H9 (cell line): Measurements from ENCODE around the gene THBS3. TPM values are rescaled to one million over a fixed set of nuclear protein-coding genes. Genes with fewer than 3 reads are reported as not detected.

Source experiments
- DNase-seq: peaks from one replicate; pipeline ENCODE4 v3.0.0-alpha.2; 2017
- H2AFZ ChIP-seq: one replicate; pipeline ENCODE4 v1.6.1; 2013; ENCODE audit warnings: mild to moderate bottlenecking, low read length, control low read depth, moderate library complexity
- H2AK5ac ChIP-seq: 2 replicates; pipeline ENCODE4 v1.6.1; 2013; ENCODE audit warnings: low read length, control low read depth, mixed read lengths; ENCODE audit not compliant: insufficient read length
- H2BK120ac ChIP-seq: one replicate; pipeline ENCODE4 v1.6.1; 2013; ENCODE audit warnings: low read depth, mild to moderate bottlenecking, low read length, control low read depth, inconsistent platforms; ENCODE audit not compliant: poor library complexity, severe bottlenecking
- H2BK12ac ChIP-seq: 2 replicates; pipeline ENCODE4 v1.6.1; 2013; ENCODE audit warnings: low read length, control low read depth, mixed read lengths, low read depth; ENCODE audit not compliant: insufficient read length
- H2BK15ac ChIP-seq: 2 replicates; pipeline ENCODE4 v1.6.1; 2013; ENCODE audit warnings: low read depth, low read length, control low read depth
- H2BK20ac ChIP-seq: one replicate; pipeline ENCODE4 v1.6.1; 2013; ENCODE audit warnings: low read depth, mild to moderate bottlenecking, low read length, control low read depth, inconsistent platforms; ENCODE audit not compliant: poor library complexity, severe bottlenecking
- H2BK5ac ChIP-seq: 2 replicates; pipeline ENCODE4 v1.6.1; 2013; ENCODE audit warnings: low read length, control low read depth, mixed read lengths; ENCODE audit not compliant: insufficient read length
- H3K14ac ChIP-seq: 2 replicates; pipeline ENCODE4 v1.6.1; 2013; ENCODE audit warnings: low read length, control low read depth; ENCODE audit not compliant: insufficient read depth
- H3K18ac ChIP-seq: 2 replicates; pipeline ENCODE4 v1.6.1; 2013; ENCODE audit warnings: low read depth, mild to moderate bottlenecking, mixed read lengths, low read length, control low read depth; ENCODE audit not compliant: insufficient read length
- H3K23ac ChIP-seq: 2 replicates; pipeline ENCODE4 v1.6.1; 2013; ENCODE audit warnings: low read length, control low read depth, mixed read lengths, low read depth; ENCODE audit not compliant: insufficient read length
- H3K23me2 ChIP-seq: 2 replicates; pipeline ENCODE4 v1.6.1; 2013; ENCODE audit warnings: low read depth, mild to moderate bottlenecking, mixed read lengths, low read length, control low read depth; ENCODE audit not compliant: insufficient read length, poor library complexity, severe bottlenecking
- H3K27ac ChIP-seq: 2 replicates; pipeline ENCODE4 v1.5.1; 2013; ENCODE audit warnings: low read length, control low read depth, mixed read lengths, low read depth; ENCODE audit not compliant: insufficient read length
- H3K27me3 ChIP-seq: 2 replicates; pipeline ENCODE4 v1.6.1; 2013; ENCODE audit warnings: low read length, control low read depth, inconsistent platforms; ENCODE audit not compliant: insufficient read depth
- H3K4ac ChIP-seq: 2 replicates; pipeline ENCODE4 v1.6.1; 2013; ENCODE audit warnings: low read depth, mild to moderate bottlenecking, control low read depth, inconsistent platforms, low read length, moderate library complexity
- H3K4me1 ChIP-seq: 2 replicates; pipeline ENCODE4 v1.6.1; 2013; ENCODE audit warnings: low read length, control low read depth, inconsistent platforms; ENCODE audit not compliant: insufficient read depth
- H3K4me2 ChIP-seq: 2 replicates; pipeline ENCODE4 v1.6.1; 2013; ENCODE audit warnings: low read length, control low read depth, mixed read lengths; ENCODE audit not compliant: insufficient read length, insufficient read depth
- H3K56ac ChIP-seq: 2 replicates; pipeline ENCODE4 v1.6.1; 2013; ENCODE audit warnings: low read depth, mild to moderate bottlenecking, mixed read lengths, low read length, control low read depth; ENCODE audit not compliant: insufficient read length
- H3K79me1 ChIP-seq: 2 replicates; pipeline ENCODE4 v1.6.1; 2013; ENCODE audit warnings: low read depth, mild to moderate bottlenecking, moderate library complexity, low read length, control low read depth, inconsistent platforms; ENCODE audit not compliant: insufficient read depth, poor library complexity, severe bottlenecking
- H3K79me2 ChIP-seq: 2 replicates; pipeline ENCODE4 v1.6.1; 2013; ENCODE audit warnings: low read length, control low read depth, inconsistent platforms; ENCODE audit not compliant: insufficient read depth
- H3K9ac ChIP-seq: 2 replicates; pipeline ENCODE4 v1.6.1; 2013; ENCODE audit warnings: low read length, control low read depth, mixed read lengths; ENCODE audit not compliant: insufficient read length; ENCODE audit errors: extremely low read depth
- H3K9me3 ChIP-seq: one replicate; pipeline ENCODE4 v1.6.1; 2013; ENCODE audit warnings: low read depth, low read length, inconsistent platforms; ENCODE audit not compliant: control insufficient read depth
- H3T11ph ChIP-seq: one replicate; pipeline ENCODE4 v1.6.1; 2013; ENCODE audit warnings: mild to moderate bottlenecking, low read length, control low read depth, inconsistent platforms
- H4K20me1 ChIP-seq: one replicate; pipeline ENCODE4 v1.6.1; 2013; ENCODE audit not compliant: control insufficient read depth, insufficient read length, insufficient read depth
- H4K5ac ChIP-seq: 2 replicates; pipeline ENCODE4 v1.6.1; 2013; ENCODE audit warnings: low read depth, mild to moderate bottlenecking, mixed read lengths, low read length, control low read depth; ENCODE audit not compliant: insufficient read length
- H4K8ac ChIP-seq: replicated peaks from 2 replicates; pipeline ENCODE4 v1.6.1; 2013; ENCODE audit warnings: low read length, control low read depth, mixed read lengths, low read depth; ENCODE audit not compliant: insufficient read length
- H4K91ac ChIP-seq: 2 replicates; pipeline ENCODE4 v1.6.1; 2013; ENCODE audit warnings: low read depth, mild to moderate bottlenecking, moderate library complexity, mixed read lengths, low read length, control low read depth; ENCODE audit not compliant: insufficient read length
- H3K27ac Mint-ChIP-seq, 3 experiments: 2 replicates in 2 of 3; 3 replicates in 1 of 3; pipeline ENCODE4 v1.8.0; 2020 to 2021; ENCODE audit warnings: mixed read lengths in 3 of 3, mild to moderate bottlenecking in 1 of 3, moderate library complexity in 1 of 3
- H3K27me3 Mint-ChIP-seq: 2 replicates; pipeline ENCODE4 v1.8.0; 2021; ENCODE audit warnings: low read depth, mild to moderate bottlenecking, moderate library complexity, mixed read lengths
- H3K36me3 Mint-ChIP-seq, 3 experiments: 2 replicates in 2 of 3; 3 replicates in 1 of 3; pipeline ENCODE4 v1.8.0; 2020 to 2021; ENCODE audit warnings: low read depth in 3 of 3, mixed read lengths in 3 of 3; ENCODE audit not compliant: insufficient read depth in 1 of 3
- H3K4me1 Mint-ChIP-seq, 2 experiments: 2 replicates each; pipeline ENCODE4 v1.8.0; 2020; ENCODE audit warnings: mixed read lengths in 2 of 2
- H3K4me3 Mint-ChIP-seq, 2 experiments: 2 replicates in 1 of 2; 3 replicates in 1 of 2; pipeline ENCODE4 v1.8.0; 2020 to 2021; ENCODE audit warnings: mild to moderate bottlenecking in 2 of 2, mixed read lengths in 2 of 2, moderate library complexity in 1 of 2
- H3K9me3 Mint-ChIP-seq, 2 experiments: 2 replicates in 1 of 2; 3 replicates in 1 of 2; pipeline ENCODE4 v1.8.0; 2020; ENCODE audit warnings: mild to moderate bottlenecking in 2 of 2, mixed read lengths in 2 of 2, moderate library complexity in 1 of 2
- WGBS: extraction: QIAGEN DNeasy Blood & Tissue Kit; methylation state at CpG from one replicate; pipeline ENCODE4 v1.1.7; 2013; ENCODE audit warnings: missing lambda C conversion rate, low lambda C conversion rate, mixed read lengths; ENCODE audit not compliant: insufficient read length; ENCODE audit errors: extremely low coverage; 5-methylcytosine and 5-hydroxymethylcytosine counted together
- total RNA-seq: library from RNA; stranded (reverse); gene quantifications from 2 replicates; pipeline ENCODE4 v1.2.1, GENCODE V29; 2021
- TF ChIP-seq, protein P1 (sequence below): fragments of 200-600 bp; sonication (generic); conservative IDR thresholded peaks from 3 replicates; pipeline ENCODE4 v1.8.0; 2021; ENCODE audit warnings: antibody characterized with exemption, mild to moderate bottlenecking

Gene THBS3
- total RNA-seq, 1 experiment from 2014 or later: 5.9 TPM

GRCh38 chr1:155187456-155187891 is 20.2 kb downstream of the THBS3 start:
- Histone ChIP-seq H2AFZ (no peak overlapping the region), H2BK20ac (no peak overlapping the region), H3K9ac (no peak overlapping the region), H3K4me1 (peaks cover 3% of the 10 kb centered on the region), H3K56ac (no peak overlapping the region), H2AK5ac (no peak overlapping the region), H4K91ac (no peak overlapping the region), H4K8ac (no peak overlapping the region), H3K18ac (no peak overlapping the region), H2BK15ac (no peak overlapping the region), H4K20me1 (no peaks in the 10 kb centered on the region), H3K14ac (no peak overlapping the region), H3K23me2 (no peaks in the 10 kb centered on the region), H3K79me1 (no peaks in the 10 kb centered on the region), H2BK5ac (no peak overlapping the region), H3K79me2 (no peaks in the 10 kb centered on the region), H3K9me3 (no peaks in the 10 kb centered on the region), H3K27me3 (no peaks in the 10 kb centered on the region), H3T11ph (no peak overlapping the region), H3K27ac (no peak overlapping the region), H3K23ac (no peak overlapping the region), H4K5ac (no peak overlapping the region), H2BK120ac (no peak overlapping the region), H3K4me2 (no peak overlapping the region), H3K4ac (no peak overlapping the region), H2BK12ac (no peak overlapping the region)
- WGBS: no CpG with 5 or more reads among the region's 16 CpGs
- DNase-seq: no peak
- Mint-ChIP-seq H3K4me3 (no peak overlapping the region; a peak in 1 of 5 replicates), H3K27ac (peak overlapping the region in 2 of 3 experiments; percentile 17 to 82; a peak in 3 of 7 replicates), H3K4me1 (peaks cover 23 to 38% of the 10 kb centered on the region in 2 experiments), H3K36me3 (peaks cover 3 to 21% (median 17%) of the 10 kb centered on the region in 3 experiments; a peak in 6 of 7 replicates), H3K27me3 (peaks cover 3% of the 10 kb centered on the region), H3K9me3 (peaks cover 0 to 2% of the 10 kb centered on the region in 2 experiments; a peak in 1 of 5 replicates)
- TF ChIP-seq, protein P1, sequence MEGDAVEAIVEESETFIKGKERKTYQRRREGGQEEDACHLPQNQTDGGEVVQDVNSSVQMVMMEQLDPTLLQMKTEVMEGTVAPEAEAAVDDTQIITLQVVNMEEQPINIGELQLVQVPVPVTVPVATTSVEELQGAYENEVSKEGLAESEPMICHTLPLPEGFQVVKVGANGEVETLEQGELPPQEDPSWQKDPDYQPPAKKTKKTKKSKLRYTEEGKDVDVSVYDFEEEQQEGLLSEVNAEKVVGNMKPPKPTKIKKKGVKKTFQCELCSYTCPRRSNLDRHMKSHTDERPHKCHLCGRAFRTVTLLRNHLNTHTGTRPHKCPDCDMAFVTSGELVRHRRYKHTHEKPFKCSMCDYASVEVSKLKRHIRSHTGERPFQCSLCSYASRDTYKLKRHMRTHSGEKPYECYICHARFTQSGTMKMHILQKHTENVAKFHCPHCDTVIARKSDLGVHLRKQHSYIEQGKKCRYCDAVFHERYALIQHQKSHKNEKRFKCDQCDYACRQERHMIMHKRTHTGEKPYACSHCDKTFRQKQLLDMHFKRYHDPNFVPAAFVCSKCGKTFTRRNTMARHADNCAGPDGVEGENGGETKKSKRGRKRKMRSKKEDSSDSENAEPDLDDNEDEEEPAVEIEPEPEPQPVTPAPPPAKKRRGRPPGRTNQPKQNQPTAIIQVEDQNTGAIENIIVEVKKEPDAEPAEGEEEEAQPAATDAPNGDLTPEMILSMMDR: no peak
